Peyer's patch (tissue), 4 donors: Measurements from ENCODE around the gene PNKP.

Source experiments
- POLR2A ChIP-seq, 2 donors: fragments of 450-650 bp; IDR thresholded peaks; one replicate each; pipeline ENCODE4 v1.5.1; 2017; ENCODE audit warnings: antibody characterized with exemption in 2 of 2, mild to moderate bottlenecking in 2 of 2, moderate library complexity in 2 of 2
- TF ChIP-seq, protein P1 (sequence below), 6 experiments: fragments of 450-650 bp in 4 of 6; fragments of 200-600 bp in 2 of 6; sonication (generic) in 1 of 6; IDR thresholded peaks; one replicate each; pipeline ENCODE4 v1.5.1; 2017 to 2019; ENCODE audit warnings: antibody characterized with exemption in 6 of 6, mild to moderate bottlenecking in 3 of 6, moderate library complexity in 1 of 6

GRCh38 chr19:49889687-49890348, 22.4 kb upstream of the PNKP start:
- TF ChIP-seq, protein P1, sequence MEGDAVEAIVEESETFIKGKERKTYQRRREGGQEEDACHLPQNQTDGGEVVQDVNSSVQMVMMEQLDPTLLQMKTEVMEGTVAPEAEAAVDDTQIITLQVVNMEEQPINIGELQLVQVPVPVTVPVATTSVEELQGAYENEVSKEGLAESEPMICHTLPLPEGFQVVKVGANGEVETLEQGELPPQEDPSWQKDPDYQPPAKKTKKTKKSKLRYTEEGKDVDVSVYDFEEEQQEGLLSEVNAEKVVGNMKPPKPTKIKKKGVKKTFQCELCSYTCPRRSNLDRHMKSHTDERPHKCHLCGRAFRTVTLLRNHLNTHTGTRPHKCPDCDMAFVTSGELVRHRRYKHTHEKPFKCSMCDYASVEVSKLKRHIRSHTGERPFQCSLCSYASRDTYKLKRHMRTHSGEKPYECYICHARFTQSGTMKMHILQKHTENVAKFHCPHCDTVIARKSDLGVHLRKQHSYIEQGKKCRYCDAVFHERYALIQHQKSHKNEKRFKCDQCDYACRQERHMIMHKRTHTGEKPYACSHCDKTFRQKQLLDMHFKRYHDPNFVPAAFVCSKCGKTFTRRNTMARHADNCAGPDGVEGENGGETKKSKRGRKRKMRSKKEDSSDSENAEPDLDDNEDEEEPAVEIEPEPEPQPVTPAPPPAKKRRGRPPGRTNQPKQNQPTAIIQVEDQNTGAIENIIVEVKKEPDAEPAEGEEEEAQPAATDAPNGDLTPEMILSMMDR (IDR thresholded peaks at IDR 0.05): peak; percentile 72 to 82 (median 76)
- no peak for TF ChIP-seq POLR2A (IDR thresholded peaks at IDR 0.05)
